ENCODE data around the gene SPOP. TPM values are rescaled to one million over a fixed set of nuclear protein-coding genes. Genes with fewer than 3 reads are reported as not detected.

The SPOP gene
- total RNA-seq, 1 donor from 2014 or later: 58.0 TPM

GRCh38 chr17:49577963-49578362, 99.9 kb downstream of the SPOP start:
- H3K36me3 Mint-ChIP-seq (ENCODE audit: insufficient read depth): no peaks in the 10 kb centered on the region
- H3K4me3 Mint-ChIP-seq (ENCODE audit: low read depth): no peak overlapping the region
- no peaks in the 10 kb centered on the region for H3K9me3 Mint-ChIP-seq (ENCODE audit: low read depth)
- H3K27ac Mint-ChIP-seq: no peak overlapping the region
- H3K4me1 Mint-ChIP-seq (ENCODE audit: low read depth): peaks cover 4% of the 10 kb centered on the region
- no peak for DNase-seq (ENCODE audit: low spot score, unreplicated experiment)
- no peak for TF ChIP-seq CTCF (IDR thresholded peaks at IDR 0.05; ENCODE audit: unreplicated experiment)
- peaks cover 49% of the 10 kb centered on the region for H3K27me3 Mint-ChIP-seq

GRCh38 chr17:49577650-49577934, 100.3 kb downstream of the SPOP start:
- DNase-seq (ENCODE audit: low spot score, unreplicated experiment): no peak
- H3K36me3 Mint-ChIP-seq (ENCODE audit: insufficient read depth): no peaks in the 10 kb centered on the region
- peaks cover 53% of the 10 kb centered on the region for H3K27me3 Mint-ChIP-seq
- no peak for TF ChIP-seq CTCF (IDR thresholded peaks at IDR 0.05; ENCODE audit: unreplicated experiment)
- peaks cover 4% of the 10 kb centered on the region for H3K4me1 Mint-ChIP-seq (ENCODE audit: low read depth)
- peak overlapping the region; percentile 73 for H3K4me3 Mint-ChIP-seq (ENCODE audit: low read depth)
- H3K27ac Mint-ChIP-seq: no peak overlapping the region
- no peaks in the 10 kb centered on the region for H3K9me3 Mint-ChIP-seq (ENCODE audit: low read depth)

- DNase-seq (ENCODE audit: low spot score, unreplicated experiment): no peak
- peak overlapping the region; percentile 73 for H3K4me3 Mint-ChIP-seq (ENCODE audit: low read depth)
- no peaks in the 10 kb centered on the region for H3K9me3 Mint-ChIP-seq (ENCODE audit: low read depth)
- peaks cover 58% of the 10 kb centered on the region for H3K27me3 Mint-ChIP-seq
- peaks cover 4% of the 10 kb centered on the region for H3K4me1 Mint-ChIP-seq (ENCODE audit: low read depth)
- TF ChIP-seq CTCF (IDR thresholded peaks at IDR 0.05; ENCODE audit: unreplicated experiment): no peak
- no peak overlapping the region for H3K27ac Mint-ChIP-seq
- H3K36me3 Mint-ChIP-seq (ENCODE audit: insufficient read depth): no peaks in the 10 kb centered on the region
These were observed 100.8 kb downstream of the SPOP start for GRCh38 chr17:49576917-49577649.

GRCh38 chr17:49576088-49576916, 101.6 kb downstream of the SPOP start:
- H3K27me3 Mint-ChIP-seq: peaks cover 66% of the 10 kb centered on the region
- no peak for DNase-seq (ENCODE audit: low spot score, unreplicated experiment)
- TF ChIP-seq CTCF (IDR thresholded peaks at IDR 0.05; ENCODE audit: unreplicated experiment): no peak
- H3K4me3 Mint-ChIP-seq (ENCODE audit: low read depth): peak overlapping the region; percentile 74
- H3K4me1 Mint-ChIP-seq (ENCODE audit: low read depth): peaks cover 4% of the 10 kb centered on the region
- no peaks in the 10 kb centered on the region for H3K36me3 Mint-ChIP-seq (ENCODE audit: insufficient read depth)
- no peak overlapping the region for H3K27ac Mint-ChIP-seq
- H3K9me3 Mint-ChIP-seq (ENCODE audit: low read depth): no peaks in the 10 kb centered on the region

- Mint-ChIP-seq H3K4me1 (ENCODE audit: low read depth) (peaks cover 4% of the 10 kb centered on the region), H3K27ac (no peak within 1 kb of the TSS), H3K4me3 (ENCODE audit: low read depth) (peak within 1 kb of the TSS; percentile 74), H3K9me3 (ENCODE audit: low read depth) (no peaks in the 10 kb centered on the region), H3K27me3 (peaks cover 71% of the 10 kb centered on the region), H3K36me3 (ENCODE audit: insufficient read depth) (no peaks in the 10 kb centered on the region)
- peak; percentile 68 for DNase-seq (ENCODE audit: low spot score, unreplicated experiment)
- TF ChIP-seq CTCF (IDR thresholded peaks at IDR 0.05; ENCODE audit: unreplicated experiment): peak; percentile 70
These were observed 102.2 kb downstream of the SPOP start, which contains the start of gene NXPH3 for GRCh38 chr17:49575679-49576087. Gene NXPH3 (plus strand): TSS chr17:49575871. CDS start chr17:49576220, 349 bp downstream.
